HG03457 (cell line): Measurements from ENCODE around the gene SH3RF1.
A peak's percentile ranks its signal among the peaks of the same experiment; 100 is the strongest.

ENCODE experiments used
- ATAC-seq: cut with Tn5 transposase; IDR thresholded peaks from one replicate; pipeline ENCODE4 v1.9.1; 2021; ENCODE audit warnings: moderate number of reproducible peaks; ENCODE audit not compliant: unreplicated experiment

Gene SH3RF1

DNA sequence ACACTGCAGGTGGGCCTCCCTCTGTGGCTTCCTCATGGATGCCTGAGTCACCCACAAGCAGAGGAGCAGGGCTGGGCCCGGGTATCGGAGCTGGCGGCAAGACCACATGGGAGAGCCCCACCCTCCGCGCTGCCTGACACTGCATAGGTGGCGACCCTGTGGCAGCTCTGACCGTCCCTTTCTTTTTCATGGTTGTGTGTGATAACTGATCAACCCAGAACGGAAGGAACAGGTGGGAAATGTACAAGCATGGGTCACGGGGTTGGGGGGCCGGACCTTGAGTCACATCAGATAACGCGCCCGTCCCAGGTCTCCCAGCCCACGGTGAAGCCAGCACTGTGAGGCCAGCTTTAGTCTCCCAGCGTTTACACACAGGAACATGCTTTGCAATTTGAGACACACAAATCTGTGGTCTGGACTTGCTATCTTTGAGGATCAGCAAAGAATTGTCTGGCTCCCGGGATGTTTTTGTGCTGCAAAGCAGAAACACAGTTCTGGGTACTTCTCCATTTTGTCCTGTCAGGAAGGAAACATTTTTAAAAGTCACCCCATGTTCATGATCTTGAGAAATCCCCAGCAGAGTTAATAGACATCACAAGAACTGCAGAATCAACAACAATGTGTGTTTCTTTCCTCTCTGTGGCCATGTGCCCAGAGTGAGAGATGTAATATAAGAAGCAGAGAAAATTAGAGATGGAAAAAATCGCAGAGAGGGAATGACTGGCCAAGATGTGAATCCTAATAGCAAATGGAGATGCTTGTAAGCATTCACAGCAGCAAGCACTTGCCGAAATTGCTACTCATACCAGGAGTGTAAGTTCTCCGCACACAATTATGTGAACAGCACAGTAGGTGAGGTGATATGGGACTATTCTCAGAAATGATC is 190.6 kb downstream of the SH3RF1 start:
- ATAC-seq, result peak; percentile 92

DNA sequence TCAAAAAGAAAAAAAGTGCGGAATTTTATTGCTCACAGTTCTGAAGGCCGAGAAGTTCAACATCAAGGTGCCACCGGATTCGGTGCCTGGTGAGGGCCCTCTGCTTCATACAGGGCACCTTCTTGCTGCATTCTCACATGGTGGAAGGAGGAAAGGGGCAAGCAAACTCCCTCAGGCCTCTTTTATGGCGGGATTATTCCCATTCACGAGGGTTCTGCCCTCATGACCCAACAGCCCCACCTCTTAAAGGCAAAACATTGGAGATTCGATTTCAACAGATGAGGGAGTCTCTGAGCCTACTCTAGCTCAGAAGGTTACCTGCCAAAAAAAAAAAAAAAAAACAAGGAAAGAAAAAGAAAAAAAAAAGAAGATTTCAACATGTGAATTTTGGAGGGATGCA is 196.6 kb downstream of the SH3RF1 start:
- ATAC-seq, result no peak

DNA sequence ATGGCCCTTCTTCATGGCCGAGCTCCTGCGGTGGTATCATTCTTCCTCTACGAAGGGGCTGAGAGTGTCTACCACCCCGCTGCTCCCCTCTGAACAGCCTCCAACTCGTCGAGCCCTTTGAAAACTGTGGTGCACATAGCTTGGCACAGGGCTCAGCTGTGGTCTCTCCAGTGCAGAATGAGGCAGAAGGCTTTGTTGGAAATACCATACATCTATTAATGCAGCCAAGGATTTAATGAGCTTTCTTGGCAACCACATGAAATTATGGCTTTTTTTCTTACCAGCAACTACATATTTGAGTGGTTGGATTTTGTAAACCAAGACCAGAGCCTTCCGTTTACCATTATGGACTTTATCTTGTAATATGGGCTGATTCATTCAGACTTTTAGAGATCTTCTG is 199.0 kb downstream of the SH3RF1 start:
- no peak for ATAC-seq

DNA sequence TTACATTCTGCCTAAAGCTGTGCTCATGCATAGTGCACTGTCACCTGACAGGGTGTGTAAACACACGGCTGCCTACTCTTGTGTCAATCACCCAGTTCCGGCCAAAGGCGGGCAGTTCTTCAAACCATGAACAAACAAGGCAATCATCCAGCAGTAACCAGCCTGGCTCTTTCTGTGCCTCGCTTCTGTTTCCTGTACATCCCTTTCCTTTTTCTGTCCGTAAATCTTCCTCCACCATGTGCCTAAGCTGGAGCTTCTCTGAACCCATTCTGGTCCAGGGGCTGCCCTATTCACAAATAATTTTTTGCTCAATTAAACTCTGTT is 199.9 kb downstream of the SH3RF1 start:
- no peak for ATAC-seq

DNA sequence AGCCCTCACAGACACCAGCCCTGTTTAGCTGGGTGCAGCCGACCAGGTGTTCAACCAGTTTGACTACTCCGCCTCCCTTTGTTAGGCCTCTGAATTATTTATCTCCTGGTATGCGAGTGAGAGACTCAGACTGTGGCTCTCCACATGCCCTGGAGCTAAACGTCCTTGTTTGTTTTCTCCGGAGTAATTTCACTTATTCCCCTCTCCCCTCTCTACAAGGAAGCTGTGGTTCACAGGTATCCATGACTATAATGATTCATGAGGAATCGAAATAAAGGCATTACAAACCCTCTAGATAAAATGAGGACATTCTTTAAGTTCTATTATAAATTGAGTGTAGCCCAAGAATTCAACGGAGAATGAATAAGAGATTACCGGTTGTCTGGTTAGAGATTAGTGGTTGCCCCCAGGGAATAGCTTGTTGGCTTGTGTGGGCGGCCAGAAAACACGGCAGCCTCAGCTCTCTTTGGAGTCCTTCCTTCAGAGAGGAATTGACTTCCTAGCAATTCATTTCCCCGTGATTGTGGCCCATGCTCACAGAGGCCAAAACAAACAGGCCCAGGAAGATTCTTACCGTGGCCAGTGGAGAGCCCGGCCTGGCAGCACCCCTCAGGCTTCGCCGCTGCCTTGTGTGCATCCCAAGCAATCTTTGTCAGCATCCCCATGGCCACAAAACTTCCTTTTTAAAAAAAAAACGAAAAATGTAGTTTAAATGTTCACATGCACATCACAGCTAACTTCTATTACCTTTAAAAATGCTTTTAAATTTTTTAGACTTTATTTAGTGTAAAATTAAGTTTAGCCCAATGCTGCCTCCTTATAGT is 200.5 kb downstream of the SH3RF1 start:
- no peak for ATAC-seq

DNA sequence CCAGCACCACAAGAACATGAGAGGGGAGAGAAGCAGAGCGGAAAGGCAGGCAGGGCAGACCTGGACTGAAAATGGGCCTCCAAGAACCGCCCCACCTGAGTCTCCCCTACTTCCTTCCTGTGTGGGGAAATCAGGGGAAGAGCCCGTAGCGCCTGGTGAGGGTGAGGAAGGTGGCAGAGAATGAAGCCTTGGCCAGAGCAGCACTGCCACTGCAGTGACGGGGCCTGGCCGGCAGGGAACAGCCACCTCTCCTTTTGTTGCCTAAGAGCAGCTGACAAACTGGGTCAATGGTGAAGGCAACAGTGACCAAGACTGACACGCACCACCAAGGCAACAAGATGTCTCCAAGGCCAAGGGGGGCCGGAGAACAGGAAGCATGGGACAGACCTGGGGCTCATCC is 202.3 kb downstream of the SH3RF1 start:
- ATAC-seq, result peak; percentile 89

DNA sequence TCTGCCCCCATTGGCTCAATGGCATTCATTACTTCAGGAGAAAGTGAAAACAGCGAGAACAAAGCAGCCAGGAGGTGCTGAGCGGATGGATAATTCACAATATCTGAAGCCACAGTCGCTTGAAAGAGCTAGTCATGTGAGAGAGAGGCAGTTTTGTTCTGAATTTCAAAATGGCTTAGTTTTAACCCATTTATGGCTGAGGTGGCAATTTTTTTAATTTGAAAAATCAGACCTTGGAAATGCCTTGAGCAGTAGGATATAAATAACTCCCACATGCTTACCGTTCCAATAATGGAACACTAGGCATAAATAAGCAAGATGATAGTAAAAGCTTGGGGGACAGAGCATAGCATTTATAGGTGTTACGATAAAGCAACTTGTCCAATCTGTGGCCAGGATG is 203.8 kb downstream of the SH3RF1 start:
- ATAC-seq, result no peak

DNA sequence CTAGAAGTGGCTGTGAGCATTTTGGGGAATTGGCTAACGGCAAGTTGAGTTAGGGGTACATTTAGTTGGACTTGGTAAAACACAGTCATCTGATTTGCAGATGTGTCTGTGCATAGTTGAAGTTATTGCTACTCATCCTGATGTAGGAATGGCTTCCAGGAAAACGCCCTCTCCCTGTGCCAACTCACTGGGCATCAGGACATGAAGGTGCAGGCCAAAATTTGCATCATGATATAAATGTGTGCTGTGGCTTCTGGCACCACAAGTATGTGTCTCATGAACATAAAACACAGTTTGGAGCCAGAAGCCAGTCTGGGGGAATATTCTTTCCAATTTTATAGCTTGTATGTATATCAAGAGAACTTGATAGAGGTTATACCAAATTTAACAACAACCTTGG is 206.5 kb downstream of the SH3RF1 start:
- ATAC-seq, result no peak

DNA sequence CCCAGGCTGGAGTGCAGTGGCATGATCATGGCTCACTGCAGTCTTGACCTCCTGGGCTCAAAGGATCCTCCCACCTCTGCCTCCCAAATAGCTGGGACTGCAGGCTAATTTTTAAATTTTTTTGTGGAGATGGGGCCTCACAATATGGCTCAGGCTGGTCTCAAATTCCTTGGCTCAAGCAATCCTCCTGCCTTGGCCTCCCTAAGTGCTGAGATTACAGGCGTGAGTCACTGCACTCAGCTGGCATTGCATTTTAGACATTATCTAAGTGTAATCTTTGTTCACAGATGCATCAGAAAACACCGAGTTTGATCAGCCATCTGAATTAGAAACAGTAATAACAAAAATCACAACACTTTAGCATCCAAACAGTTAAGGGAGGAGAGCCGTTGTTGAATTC is 207.3 kb downstream of the SH3RF1 start:
- no peak for ATAC-seq

DNA sequence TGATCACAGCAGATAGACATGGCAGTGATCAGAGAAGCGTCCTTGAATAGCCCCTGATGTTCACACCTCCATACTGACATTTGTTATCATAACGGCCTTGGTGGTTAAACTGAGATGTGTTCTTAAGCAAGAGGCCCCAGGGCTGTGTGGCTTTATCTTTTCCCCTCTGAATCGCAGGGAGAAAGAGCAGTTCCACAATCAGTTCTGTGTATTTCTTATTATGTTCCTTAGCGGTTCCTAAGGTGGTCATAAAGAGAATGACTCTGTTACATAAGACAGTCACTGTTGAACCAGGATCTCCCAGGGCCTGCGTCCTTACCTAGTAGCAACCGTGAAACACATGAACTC is 207.9 kb downstream of the SH3RF1 start:
- no peak for ATAC-seq

DNA sequence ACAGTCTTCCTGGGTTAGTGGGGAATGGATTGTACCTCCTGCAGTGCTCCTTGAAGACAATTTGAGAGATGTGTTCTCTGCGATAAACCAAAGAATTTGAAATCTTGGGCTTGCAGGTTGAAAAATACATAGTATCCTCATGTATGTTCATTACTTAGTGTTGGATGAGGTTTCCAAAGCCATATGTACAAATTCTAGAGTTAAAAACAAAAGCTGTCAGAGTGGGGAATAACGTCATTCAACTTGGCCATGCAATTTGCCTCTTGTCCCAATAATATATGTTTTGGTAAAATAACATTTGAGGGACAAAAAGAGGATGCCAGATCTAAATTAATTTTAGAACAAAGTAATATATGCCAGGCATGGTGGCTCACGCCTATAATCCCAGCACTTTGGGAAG is 209.4 kb downstream of the SH3RF1 start:
- no peak for ATAC-seq

DNA sequence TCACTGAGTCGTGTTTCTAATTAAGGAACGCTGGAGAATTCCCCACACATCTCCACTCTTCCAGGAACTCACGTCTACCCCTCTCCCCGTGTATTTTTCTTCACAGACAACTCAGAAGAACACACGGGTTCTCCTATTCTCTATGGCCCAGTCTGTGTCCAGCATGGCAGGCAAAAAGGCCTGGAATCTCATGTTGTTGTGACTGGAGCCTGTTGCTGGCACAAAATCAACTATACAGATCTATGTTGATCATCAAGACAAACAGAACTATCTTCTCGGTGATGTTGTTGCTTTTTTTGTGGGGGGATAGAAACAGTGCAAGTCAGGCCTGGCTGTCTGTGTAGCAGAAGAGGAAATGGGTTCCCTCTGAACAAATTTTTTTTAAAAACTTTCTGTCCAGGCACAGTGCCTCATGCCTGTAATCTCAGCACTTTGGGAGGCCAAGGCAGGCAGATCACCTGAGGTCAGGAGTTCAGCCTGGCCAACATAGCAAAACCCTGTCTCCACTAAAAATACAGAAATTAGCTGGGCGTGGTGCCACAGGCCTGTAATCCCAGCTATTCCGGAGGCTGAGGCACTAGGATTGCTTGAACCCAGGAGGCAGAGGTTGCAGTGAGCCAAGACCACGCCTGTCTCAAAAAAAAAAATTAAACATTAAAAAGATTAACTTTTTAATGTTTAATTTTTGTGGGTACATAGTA is 210.2 kb downstream of the SH3RF1 start:
- no peak for ATAC-seq

DNA sequence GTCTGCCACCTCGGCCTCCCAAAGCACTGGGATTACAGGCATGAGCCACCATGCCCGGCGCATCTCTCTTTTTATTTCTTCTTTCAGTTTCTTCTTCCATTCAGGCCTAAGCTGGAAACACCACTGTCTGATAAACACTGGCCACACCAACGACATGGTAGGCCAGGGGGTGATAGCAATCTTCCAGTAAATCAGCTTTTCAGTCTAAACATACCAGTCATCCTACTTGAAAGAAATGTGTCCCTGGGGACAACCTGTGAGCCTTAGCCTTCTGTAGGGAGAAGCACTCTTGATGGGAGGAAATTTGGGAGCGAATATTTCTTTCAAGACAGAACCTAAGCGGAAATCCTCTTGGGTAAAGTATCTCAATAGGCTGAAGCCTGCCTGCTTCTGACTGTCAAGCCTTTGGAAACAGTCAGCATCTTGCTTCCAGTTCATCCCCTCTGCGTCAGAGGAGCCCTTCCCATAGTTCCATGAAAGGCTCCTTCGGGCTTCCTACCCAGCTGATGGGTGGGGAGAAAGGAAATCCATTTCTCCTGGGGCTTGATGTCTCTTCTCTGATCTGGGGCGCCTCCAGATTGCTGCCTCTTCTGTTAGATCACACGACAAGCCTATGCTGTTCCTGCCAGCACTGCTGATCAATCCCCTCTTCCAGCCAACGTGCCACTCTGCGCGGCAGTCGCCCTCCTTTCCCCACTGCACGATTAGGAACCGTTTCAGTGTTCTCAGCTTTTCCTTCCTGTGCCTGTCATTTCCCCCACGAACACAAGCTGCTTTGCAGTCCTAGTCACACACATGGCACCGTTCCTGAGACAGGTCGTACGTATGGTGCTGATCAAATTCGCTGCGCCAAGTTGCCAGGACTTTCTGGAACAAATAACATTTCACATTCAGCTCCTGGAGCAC is 211.2 kb downstream of the SH3RF1 start:
- ATAC-seq, result no peak

DNA sequence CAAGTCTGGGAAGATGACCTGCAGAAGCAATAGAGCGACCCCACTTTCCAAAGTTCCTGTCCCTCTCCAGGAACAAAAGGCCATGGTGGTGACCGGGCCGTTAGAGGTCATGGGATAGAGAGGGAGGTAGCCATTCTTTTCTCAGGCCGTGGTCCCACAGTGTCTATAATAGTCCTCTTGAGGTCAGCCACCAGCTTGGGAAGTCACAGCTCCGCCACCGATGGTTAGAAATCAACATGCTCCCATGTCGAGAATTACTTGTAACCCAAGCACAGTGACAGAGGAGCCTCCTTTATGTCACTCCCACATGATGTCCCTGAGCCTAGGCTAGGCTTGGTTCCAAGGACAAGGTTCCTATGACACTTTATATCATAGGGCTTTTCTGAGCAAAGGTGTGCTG is 212.4 kb downstream of the SH3RF1 start:
- ATAC-seq, result no peak

DNA sequence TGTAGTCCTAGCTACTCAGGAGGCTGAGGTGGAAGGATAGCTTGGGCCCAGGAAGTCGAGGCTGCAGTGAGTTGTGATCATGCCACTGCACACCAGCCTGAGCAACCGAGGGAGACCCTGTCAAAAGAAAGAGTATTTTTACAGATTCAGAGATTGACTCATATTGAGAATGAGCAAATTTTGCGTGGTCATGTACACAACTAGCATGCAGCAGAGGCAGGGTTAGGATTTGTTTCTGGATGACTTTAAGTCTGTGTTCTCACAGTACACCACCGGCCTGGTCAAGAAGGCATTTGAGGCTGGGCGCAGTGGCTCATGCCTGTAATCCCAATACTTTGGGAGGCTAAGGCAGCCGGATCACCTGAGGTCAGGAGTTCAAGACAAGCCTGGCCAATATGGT is 215.9 kb downstream of the SH3RF1 start:
- ATAC-seq, result no peak

DNA sequence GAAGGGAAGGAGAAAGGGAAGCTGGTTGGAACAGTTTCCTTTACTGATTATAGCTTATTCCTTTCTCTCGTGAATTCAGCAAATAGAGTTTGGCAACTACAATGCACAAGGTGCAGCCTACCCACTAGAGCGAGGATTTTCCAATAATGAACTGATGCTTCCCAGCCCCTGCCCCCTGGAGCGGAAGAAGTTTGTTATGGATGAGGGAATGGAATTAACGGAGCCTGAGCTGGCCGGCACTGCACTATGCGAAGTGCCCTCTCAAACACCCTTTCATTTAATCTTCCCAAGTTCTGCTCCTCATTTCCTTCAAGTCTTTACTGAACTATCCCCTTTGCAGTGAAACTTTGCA is 218.2 kb downstream of the SH3RF1 start:
- ATAC-seq, result no peak

DNA sequence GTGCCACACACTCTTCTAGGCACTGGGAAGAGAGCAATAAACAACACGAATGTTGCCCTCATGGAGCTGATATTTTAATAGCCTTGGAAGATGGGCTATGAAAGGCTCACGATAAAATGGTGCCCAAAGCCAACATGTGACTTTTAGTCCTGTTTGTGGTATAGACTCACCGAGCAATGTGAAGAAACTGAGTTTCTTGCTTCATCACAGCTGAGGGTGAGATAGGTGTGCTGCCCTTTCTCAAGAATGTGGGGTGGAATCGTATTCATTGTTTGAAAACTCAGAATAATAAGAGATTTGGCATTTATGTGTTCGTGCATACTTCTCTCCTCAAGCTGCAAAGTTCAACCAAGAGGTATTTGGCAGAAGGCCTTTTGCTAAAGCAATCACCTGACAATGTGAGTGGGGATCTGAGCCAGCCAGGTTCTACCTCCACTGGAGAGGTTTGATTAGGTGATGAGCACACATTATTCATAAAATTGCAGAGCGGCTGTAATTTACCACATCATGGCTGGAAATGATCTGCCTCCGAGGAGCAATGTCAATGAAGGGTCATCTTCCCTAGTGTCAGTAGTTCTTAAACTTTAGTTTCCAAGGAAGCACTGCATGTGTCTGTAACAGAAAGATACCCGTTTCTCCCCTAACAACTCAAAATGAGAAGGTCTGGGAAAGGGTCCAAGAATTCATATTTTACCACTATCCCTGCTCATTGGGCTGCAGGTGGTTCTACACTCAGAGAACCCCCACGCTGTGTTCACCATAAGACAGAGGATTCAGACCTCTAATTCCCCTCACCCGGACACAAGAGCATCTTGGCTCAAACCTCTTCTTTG is 218.8 kb downstream of the SH3RF1 start:
- no peak for ATAC-seq

DNA sequence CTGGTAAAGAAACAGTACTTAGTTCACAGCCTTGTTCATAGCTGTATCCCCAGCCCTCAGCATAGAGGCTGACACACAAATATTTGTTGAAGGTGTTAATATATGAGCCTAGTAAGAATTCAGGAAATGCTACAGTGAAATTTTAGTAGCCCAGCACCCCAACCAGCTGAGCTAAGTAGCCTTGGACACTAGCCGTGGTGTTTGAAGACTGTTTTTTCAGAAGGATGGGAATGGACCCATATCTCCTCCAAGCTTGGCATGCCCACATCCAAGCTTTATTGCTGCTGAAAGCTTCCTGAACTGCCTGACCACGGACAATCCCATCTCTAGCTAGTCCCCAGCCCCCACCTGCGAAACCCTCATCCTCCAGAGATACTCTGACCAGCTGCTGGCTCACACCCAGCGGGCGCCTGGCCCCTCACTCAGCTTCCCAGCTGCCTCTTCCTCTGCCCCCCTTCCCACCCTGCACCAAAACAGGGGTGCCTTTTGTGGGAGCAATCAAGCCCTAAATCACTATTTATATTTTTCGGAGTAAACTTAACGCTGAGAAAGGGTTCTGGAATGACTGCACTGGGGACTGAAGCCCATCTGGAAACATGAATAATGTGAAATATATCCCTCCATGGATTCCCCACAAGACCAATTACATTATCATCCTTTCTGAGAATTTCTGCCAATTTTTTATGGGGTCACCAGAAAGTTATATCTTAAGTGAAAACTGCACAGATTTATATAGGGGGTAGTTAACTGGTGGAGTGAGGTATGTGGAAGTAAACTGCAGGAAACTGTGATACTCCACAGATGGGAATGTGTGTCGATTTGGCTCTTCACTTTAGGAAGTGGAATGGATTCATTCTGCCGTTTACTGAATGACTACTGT is 219.6 kb downstream of the SH3RF1 start:
- ATAC-seq, result no peak

DNA sequence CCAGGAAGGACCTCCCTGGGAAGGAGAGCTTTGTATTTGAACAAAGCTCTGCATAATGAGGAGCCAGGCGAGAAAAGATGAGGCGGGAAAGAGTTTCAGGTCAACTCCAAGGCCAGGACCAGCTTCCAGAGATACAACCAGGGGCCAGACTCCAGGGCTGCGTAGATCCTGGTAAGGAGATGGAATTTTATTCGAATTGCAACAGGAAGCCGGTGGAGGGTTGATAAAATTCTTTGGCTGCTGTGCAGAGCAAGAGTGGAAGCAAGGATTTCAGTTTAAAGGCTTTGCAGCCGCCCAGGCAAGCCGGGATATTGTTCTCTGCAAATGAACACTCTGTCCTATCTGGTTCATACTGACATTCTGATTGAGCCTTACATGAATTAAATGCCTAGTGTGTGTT is 220.5 kb downstream of the SH3RF1 start:
- ATAC-seq, result no peak
